ENCODE results near the gene TRA2A.

The TRA2A gene

DNA sequence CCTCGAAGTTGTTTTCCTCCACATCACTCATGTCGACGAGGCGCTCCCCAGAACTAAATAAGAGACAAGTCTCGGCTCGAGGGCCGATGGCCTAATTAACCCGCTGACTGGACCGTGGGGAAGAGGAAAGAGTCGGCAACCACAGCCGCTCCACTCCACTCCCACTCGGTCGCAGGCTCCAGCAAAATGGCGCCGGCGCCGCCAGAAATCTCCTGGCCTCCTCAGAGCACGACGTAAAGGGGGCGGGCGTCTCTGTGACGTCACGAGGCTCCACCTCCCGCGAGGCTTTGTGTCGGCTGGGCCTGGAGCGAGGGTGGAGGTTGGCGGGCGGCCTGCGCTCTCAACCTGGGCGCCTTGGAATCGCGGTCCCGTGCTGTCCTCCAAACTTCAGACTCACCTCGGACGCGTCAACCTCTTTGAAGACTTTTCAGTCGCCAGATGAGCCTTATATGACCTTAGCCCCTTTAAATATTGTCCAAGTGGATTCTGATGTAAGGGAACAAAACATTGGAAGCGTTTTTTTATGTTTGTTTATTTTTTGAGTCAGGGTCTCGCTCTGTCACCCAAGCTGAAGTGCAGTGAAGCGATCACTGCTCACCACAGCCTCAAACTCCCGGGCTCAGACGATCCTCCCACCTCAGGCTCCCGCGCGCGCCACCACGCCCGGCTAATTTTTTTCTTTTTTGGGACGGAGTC lies at the start of gene TRA2A:
TSS of gene TRA2A (minus strand) at position 188 of the 696 bp plus-strand sequence. CDS start at position 31, 157 bp downstream.
- peak; percentile 92 to 98 for DNase-seq (ENCODE audit: low read depth in 1 of 2, low spot score in 1 of 2)
- TF ChIP-seq JUND (IDR thresholded peaks at IDR 0.05; ENCODE audit: low read depth): no peak
- in situ Hi-C loops (cut with HindIII; ENCODE audit: low pct_unique_long_range_greater_than_20kb, low sequenced_read_pairs): no loop called here

DNA sequence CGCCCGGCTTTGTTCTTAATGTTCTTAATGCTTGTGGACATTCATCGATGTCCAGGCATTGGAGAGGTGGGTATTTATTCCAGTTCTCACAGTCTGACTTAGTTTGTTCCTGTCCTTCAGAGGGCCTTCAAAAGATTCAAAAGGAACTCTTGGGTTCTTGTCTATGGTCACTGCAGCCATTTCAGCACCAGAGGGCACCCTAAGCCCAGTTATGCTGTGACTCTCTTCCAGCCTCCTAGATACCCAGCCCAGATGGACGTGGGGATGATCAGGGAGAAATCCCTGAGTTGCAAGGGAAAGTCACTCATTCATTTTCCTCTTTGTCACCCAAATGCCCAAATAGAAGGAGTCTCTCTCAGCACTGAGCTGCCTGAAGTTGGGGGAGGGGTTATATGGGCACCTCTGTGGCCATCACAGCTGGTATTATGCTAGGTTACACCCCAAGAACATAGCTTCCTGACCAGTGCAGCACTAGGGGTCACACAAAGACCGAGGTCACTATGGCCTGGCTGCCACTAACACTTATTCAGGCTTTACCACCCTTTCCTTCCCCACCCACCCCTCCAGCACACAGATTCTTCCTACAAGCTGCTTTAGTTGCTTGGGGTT lies 38.9 kb upstream of the TRA2A start:
- DNase-seq (ENCODE audit: low read depth in 1 of 2, low spot score in 1 of 2): peak; percentile 61 to 89
- in situ Hi-C loops (cut with HindIII; ENCODE audit: low pct_unique_long_range_greater_than_20kb, low sequenced_read_pairs): no loop called here
- no peak for TF ChIP-seq JUND (IDR thresholded peaks at IDR 0.05; ENCODE audit: low read depth)

DNA sequence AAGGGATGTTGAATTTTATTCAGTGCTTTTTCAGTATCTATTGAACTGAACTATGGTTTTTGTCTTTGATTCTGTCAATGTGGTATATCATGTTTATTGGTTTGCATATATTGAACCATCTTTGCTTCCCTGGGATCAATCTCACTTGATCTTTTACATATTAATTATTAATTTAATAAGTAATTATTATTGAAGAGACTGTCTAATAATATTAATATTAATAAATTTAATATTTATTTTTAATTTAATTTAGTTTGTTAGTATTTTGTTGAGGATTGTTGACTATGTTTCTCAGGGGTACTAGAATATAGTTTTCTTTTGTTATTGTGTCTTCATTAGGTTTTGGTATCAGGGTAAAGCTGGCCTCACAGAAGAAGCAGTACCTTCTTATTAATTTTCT lies 26.5 kb upstream of the TRA2A start:
- no peak for TF ChIP-seq JUND (IDR thresholded peaks at IDR 0.05; ENCODE audit: low read depth)
- in situ Hi-C loops (cut with HindIII; ENCODE audit: low pct_unique_long_range_greater_than_20kb, low sequenced_read_pairs): no loop called here
- no peak for DNase-seq (ENCODE audit: low read depth in 1 of 2, low spot score in 1 of 2)

GRCh38 chr7:23547662-23548061 lies 15.9 kb upstream of the TRA2A start:
- in situ Hi-C loops (cut with HindIII; ENCODE audit: low pct_unique_long_range_greater_than_20kb, low sequenced_read_pairs): no loop called here
- no peak for DNase-seq (ENCODE audit: low read depth in 1 of 2, low spot score in 1 of 2)
- TF ChIP-seq JUND (IDR thresholded peaks at IDR 0.05; ENCODE audit: low read depth): no peak

DNA sequence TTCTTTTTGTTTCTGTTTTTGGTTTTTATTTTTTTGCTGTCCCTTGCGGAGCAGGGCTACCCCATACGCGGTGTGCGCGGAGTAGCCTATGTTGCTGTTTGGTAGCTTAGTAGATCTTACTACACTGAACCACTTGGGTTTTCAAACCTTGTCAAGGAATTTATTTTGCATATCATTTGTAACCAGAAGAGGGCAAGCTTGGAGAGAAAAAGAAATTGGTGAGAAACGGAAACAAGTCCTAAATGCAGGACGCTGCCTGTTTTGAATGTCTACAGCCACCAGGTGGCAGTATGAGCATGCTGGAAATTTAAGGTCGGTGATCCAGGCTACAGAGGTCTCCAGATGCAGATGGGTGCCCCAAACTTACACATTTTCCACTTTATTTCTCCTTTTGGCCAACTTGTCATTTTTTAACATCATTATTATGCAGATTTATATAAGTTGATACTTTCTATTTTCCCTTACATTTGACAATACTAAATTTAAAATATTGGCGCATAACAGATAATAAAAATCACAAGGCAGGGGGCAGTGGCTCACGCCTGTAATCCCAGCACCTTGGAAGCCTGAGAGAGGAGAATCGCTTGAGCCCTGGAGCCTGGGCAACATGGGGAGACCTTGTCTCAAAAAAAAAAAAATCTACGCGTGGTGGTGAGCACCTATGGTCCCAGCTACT lies 15.3 kb upstream of the TRA2A start:
- in situ Hi-C loops (cut with HindIII; ENCODE audit: low pct_unique_long_range_greater_than_20kb, low sequenced_read_pairs): no loop called here
- TF ChIP-seq JUND (IDR thresholded peaks at IDR 0.05; ENCODE audit: low read depth): no peak

DNA sequence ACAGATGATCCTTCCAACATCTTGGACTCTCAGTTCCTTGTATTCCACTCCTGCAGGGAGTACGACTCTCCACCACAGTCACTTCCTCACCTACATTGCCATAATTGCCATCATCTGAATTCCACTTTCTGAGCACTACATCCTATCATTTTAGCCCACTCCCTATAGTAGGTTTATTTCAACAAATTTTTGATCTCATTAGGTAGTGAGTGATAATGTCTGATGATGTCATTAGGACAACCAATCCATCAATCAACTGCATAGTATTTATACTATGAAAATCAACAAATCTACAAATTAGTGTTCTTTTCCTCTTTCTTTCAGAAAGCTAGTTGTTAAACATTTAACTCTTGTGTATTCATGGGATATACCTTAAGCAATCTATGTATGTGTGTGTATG lies 13.7 kb upstream of the TRA2A start:
- in situ Hi-C loops (cut with HindIII; ENCODE audit: low pct_unique_long_range_greater_than_20kb, low sequenced_read_pairs): no loop called here
- no peak for TF ChIP-seq JUND (IDR thresholded peaks at IDR 0.05; ENCODE audit: low read depth)
- DNase-seq (ENCODE audit: low read depth in 1 of 2, low spot score in 1 of 2): no peak

More for the DNA sequence above, 15.3 kb upstream of the TRA2A start:
- peak; percentile 69 to 94 for DNase-seq (ENCODE audit: low read depth in 1 of 2, low spot score in 1 of 2)

- DNase-seq (ENCODE audit: low read depth in 1 of 2, low spot score in 1 of 2): peak in 1 of 2 experiments; percentile 74
- TF ChIP-seq JUND (IDR thresholded peaks at IDR 0.05; ENCODE audit: low read depth): no peak
- in situ Hi-C loops (cut with HindIII; ENCODE audit: low pct_unique_long_range_greater_than_20kb, low sequenced_read_pairs): no loop called here
Measured at GRCh38 chr7:23544913-23545354, 13.2 kb upstream of the TRA2A start.

DNA sequence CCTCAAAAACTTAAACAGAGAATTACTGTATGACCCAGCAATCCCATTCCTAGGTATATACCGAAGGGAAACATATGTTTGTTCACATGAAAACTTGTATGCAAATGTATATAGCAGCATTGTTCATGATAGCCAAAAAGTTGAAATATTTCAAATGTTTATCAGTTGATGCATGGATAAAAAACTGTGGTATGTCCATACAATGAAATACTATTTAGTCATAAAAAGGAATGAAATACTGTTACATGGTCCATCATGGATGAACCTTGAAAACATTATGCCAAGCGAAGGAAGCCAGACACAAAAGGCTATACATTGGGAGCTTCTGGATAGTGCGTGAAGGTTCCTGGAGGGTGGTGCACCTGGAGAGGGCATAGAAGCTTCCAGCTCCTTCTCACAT lies 11.0 kb upstream of the TRA2A start:
- DNase-seq (ENCODE audit: low read depth in 1 of 2, low spot score in 1 of 2): no peak
- TF ChIP-seq JUND (IDR thresholded peaks at IDR 0.05; ENCODE audit: low read depth): no peak
- in situ Hi-C loops (cut with HindIII; ENCODE audit: low pct_unique_long_range_greater_than_20kb, low sequenced_read_pairs): no loop called here

DNA sequence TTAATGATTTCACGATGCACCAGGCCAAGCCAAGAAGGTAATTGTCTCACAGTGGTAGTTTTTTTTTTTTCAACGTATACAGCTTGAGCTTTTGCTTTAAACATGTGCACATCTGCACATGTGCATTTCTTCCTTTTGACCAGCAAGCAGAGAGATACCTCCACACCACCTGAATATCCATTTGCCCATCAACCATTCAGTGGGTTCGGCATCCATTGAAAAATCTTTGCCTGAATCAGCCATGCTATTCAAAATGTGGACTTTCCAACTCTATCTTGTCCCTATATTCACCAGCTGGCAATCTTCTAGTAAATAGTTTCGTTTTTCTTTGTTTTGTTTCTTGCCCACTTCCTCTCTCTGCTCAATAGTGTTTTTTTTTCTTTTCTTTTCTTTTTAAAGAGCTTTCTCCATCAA lies 7.7 kb upstream of the TRA2A start:
- DNase-seq (ENCODE audit: low read depth in 1 of 2, low spot score in 1 of 2): no peak
- TF ChIP-seq JUND (IDR thresholded peaks at IDR 0.05; ENCODE audit: low read depth): no peak
- in situ Hi-C loops (cut with HindIII; ENCODE audit: low pct_unique_long_range_greater_than_20kb, low sequenced_read_pairs): no loop called here

DNA sequence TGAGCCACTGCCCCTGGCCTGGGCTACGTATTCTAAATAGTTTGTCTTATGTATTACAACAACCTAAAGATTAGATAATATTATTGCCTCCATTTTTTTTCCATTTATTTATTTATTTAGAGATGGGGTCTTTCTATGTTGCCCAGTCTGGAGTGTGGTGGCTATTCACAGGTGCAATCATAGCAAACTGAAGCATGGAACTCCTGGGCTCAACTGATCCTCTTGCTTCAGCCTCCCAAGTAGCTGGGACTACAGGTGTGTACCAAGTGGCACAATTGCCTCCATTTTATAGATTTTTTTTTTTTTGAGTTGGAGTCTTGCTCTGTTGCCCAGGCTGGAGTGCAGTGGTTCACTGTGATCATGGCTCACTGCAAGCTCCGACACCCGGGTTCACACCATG lies 6.5 kb upstream of the TRA2A start:
- in situ Hi-C loops (cut with HindIII; ENCODE audit: low pct_unique_long_range_greater_than_20kb, low sequenced_read_pairs): no loop called here
- no peak for DNase-seq (ENCODE audit: low read depth in 1 of 2, low spot score in 1 of 2)
- TF ChIP-seq JUND (IDR thresholded peaks at IDR 0.05; ENCODE audit: low read depth): no peak

DNA sequence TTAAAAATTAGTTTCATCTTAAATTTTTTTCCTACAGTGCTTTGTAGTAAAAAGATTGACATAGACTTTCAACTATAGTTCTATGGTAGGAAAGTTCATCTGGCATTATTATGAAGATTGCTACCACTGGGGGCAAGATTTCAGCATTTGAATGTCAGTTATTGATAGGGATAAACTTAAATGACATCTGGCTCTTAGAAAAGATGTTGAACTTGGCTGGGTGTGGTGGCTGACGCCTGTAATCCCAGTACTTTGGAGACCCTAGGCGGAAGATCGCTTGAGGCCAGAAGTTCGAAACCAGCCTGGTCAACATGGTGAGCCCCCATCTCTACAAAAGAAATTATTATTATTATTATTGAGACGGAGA lies 1.4 kb upstream of the TRA2A start:
- no peak for DNase-seq (ENCODE audit: low read depth in 1 of 2, low spot score in 1 of 2)
- TF ChIP-seq JUND (IDR thresholded peaks at IDR 0.05; ENCODE audit: low read depth): no peak
- in situ Hi-C loops (cut with HindIII; ENCODE audit: low pct_unique_long_range_greater_than_20kb, low sequenced_read_pairs): no loop called here

DNA sequence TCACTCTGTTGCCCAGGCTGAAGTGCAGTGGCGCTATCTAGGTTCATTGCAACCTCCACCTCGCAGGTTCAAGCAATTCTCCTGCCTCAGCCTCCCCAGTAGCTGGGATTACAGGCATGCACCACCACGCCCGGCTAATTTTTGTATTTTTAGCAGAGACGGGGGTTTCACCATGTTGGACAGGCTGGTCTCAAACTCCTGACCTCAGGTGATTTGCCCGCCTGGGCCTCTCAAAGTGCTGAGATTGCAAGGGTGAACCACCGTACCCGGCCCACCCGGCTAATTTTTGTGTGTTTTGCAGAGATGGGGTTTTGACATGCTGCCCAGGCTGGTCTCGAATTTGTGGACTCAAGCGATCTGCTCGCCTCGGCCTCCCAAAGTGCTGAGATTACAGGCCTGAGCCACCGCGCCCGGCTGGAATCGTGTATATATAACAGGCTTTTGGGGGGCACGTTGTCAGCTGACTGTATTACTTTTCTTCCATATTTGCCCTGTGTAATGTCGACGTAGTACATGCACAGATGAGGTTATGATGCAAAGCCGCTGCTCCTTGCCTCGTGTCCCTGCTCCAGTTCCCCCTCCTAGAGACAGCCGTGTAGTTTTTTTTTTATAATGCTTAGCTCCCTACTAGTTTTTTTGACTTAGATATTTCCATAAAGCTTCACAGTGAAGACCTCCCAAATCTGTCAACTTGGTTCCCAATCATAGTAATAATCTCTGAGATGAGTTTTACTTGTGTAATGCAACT lies 883 bp upstream of the TRA2A start:
- TF ChIP-seq JUND (IDR thresholded peaks at IDR 0.05; ENCODE audit: low read depth): no peak
- DNase-seq (ENCODE audit: low read depth in 1 of 2, low spot score in 1 of 2): no peak
- in situ Hi-C loops (cut with HindIII; ENCODE audit: low pct_unique_long_range_greater_than_20kb, low sequenced_read_pairs): no loop called here
